Fibroblast of lung (primary cell): ENCODE measurements around the gene ATG7.
"Not testable (repeated sequence)": the region's sequence is repeated elsewhere in the genome, so short reads cannot be mapped to it uniquely, and the experiment has no call there.

Experiments
- EZH2 ChIP-seq: IDR thresholded peaks from 2 replicates; pipeline ENCODE4 v1.5.1; 2012; ENCODE audit warnings: low read length, control low read depth, mild to moderate bottlenecking; ENCODE audit errors: missing control alignments
- TF ChIP-seq, protein P1 (sequence below), 2 donors: IDR thresholded peaks in 1 of 2; conservative IDR thresholded peaks in 1 of 2; 1 replicate in 1 of 2; 2 replicates in 1 of 2; pipeline ENCODE4 v1.5.1; 2011 to 2012; ENCODE audit warnings: low read length in 2 of 2, control low read depth in 1 of 2, inconsistent platforms in 1 of 2, low read depth in 1 of 2, mild to moderate bottlenecking in 1 of 2

DNA sequence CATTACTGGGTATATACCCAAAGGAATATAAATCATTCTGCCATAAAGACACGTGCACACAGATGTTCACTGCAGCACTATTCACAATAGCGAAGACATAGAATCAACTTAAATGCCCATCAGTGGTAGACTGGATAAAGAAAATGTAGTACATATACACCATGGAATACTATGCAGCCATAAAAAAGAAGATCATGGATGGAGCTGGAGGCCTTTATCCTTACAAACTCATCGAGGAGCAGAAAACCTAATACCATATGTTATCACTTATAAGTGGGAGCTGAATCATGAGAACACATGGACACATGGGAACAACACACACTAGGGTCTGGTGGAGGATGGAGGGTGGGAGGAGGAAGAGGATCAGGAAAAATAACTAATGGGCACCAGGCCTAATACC, 173.0 kb downstream of the ATG7 start:
- not testable (repeated sequence) for TF ChIP-seq EZH2
- TF ChIP-seq, protein P1, sequence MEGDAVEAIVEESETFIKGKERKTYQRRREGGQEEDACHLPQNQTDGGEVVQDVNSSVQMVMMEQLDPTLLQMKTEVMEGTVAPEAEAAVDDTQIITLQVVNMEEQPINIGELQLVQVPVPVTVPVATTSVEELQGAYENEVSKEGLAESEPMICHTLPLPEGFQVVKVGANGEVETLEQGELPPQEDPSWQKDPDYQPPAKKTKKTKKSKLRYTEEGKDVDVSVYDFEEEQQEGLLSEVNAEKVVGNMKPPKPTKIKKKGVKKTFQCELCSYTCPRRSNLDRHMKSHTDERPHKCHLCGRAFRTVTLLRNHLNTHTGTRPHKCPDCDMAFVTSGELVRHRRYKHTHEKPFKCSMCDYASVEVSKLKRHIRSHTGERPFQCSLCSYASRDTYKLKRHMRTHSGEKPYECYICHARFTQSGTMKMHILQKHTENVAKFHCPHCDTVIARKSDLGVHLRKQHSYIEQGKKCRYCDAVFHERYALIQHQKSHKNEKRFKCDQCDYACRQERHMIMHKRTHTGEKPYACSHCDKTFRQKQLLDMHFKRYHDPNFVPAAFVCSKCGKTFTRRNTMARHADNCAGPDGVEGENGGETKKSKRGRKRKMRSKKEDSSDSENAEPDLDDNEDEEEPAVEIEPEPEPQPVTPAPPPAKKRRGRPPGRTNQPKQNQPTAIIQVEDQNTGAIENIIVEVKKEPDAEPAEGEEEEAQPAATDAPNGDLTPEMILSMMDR (conservative IDR thresholded peaks at IDR 0.05 in 1 of 2, IDR thresholded peaks at IDR 0.05 in 1 of 2; ENCODE audit: low read depth in 1 of 2, low read length in 2 of 2) = not testable (repeated sequence)
